ENCODE results near the gene ATG7.
"Not testable (repeated sequence)": the region's sequence is repeated elsewhere in the genome, so short reads cannot be mapped to it uniquely, and the experiment has no call there.

Gene ATG7

GRCh38 chr3:11477407-11477911, 205.3 kb downstream of the ATG7 start:
- DNase-seq: no peak

- DNase-seq: no peak
These were observed 206.0 kb downstream of the ATG7 start for GRCh38 chr3:11478167-11478566.

GRCh38 chr3:11479221-11479620, 207.0 kb downstream of the ATG7 start:
- DNase-seq: no peak

GRCh38 chr3:11480663-11481298, 208.6 kb downstream of the ATG7 start:
- DNase-seq: no peak

- no peak for DNase-seq
These were observed 209.4 kb downstream of the ATG7 start for GRCh38 chr3:11481556-11481955.

- DNase-seq: no peak
These were observed 209.8 kb downstream of the ATG7 start for GRCh38 chr3:11482021-11482420.

GRCh38 chr3:11488356-11488755, 216.2 kb downstream of the ATG7 start:
- DNase-seq: not testable (repeated sequence)

GRCh38 chr3:11494131-11494916, 222.1 kb downstream of the ATG7 start:
- no peak for DNase-seq

GRCh38 chr3:11495948-11496557, 223.9 kb downstream of the ATG7 start:
- DNase-seq: no peak

GRCh38 chr3:11498177-11498576, 226.0 kb downstream of the ATG7 start:
- no peak for DNase-seq

GRCh38 chr3:11498646-11499045, 226.4 kb downstream of the ATG7 start:
- DNase-seq: no peak

- no peak for DNase-seq
These were observed 226.9 kb downstream of the ATG7 start for GRCh38 chr3:11499144-11499543.

GRCh38 chr3:11502413-11502812, 230.2 kb downstream of the ATG7 start:
- DNase-seq: not testable (repeated sequence)

- DNase-seq: no peak
These were observed 235.5 kb downstream of the ATG7 start for GRCh38 chr3:11507719-11508118.

GRCh38 chr3:11508346-11509172, 236.4 kb downstream of the ATG7 start:
- DNase-seq: no peak

- DNase-seq: no peak
These were observed 237.2 kb downstream of the ATG7 start for GRCh38 chr3:11509173-11510000.

- no peak for DNase-seq
These were observed 237.8 kb downstream of the ATG7 start for GRCh38 chr3:11510001-11510340.

- no peak for DNase-seq
These were observed 238.2 kb downstream of the ATG7 start for GRCh38 chr3:11510356-11510755.

GRCh38 chr3:11511606-11512005, 239.4 kb downstream of the ATG7 start:
- DNase-seq: not testable (repeated sequence)

GRCh38 chr3:11513125-11513816, 241.1 kb downstream of the ATG7 start:
- DNase-seq: not testable (repeated sequence)

GRCh38 chr3:11513817-11514135, 241.6 kb downstream of the ATG7 start:
- DNase-seq: no peak
